Cardiac fibroblast (primary cell): ENCODE measurements around the gene PSMB3.
"Not testable (repeated sequence)": the region's sequence is repeated elsewhere in the genome, so short reads cannot be mapped to it uniquely, and the experiment has no call there.

Source experiments
- DNase-seq, 2 donors: peaks; one replicate each; pipeline versions ENCODE4 v3.0.0 to v3.0.0-alpha.2; 2010; ENCODE audit warnings: low read depth in 2 of 2
- H3K4me3 ChIP-seq, 2 donors: replicated peaks in 1 of 2; 1 replicate in 1 of 2; 2 replicates in 1 of 2; pipeline ENCODE4 v1.5.1; 2011; ENCODE audit warnings: low read depth in 2 of 2, low read length in 2 of 2, mild to moderate bottlenecking in 2 of 2, moderate library complexity in 1 of 2
- CTCF ChIP-seq: IDR thresholded peaks from one replicate; pipeline ENCODE4 v1.5.1; 2011; ENCODE audit warnings: low read depth, mild to moderate bottlenecking, low read length, inconsistent platforms

Gene PSMB3

GRCh38 chr17:38725066-38725465 is 27.5 kb upstream of the PSMB3 start:
- no peak for TF ChIP-seq CTCF
- DNase-seq: no peak
- H3K4me3 ChIP-seq: no peak overlapping the region

GRCh38 chr17:38726145-38726544 is 26.4 kb upstream of the PSMB3 start:
- not testable (repeated sequence) for H3K4me3 ChIP-seq, DNase-seq

DNA sequence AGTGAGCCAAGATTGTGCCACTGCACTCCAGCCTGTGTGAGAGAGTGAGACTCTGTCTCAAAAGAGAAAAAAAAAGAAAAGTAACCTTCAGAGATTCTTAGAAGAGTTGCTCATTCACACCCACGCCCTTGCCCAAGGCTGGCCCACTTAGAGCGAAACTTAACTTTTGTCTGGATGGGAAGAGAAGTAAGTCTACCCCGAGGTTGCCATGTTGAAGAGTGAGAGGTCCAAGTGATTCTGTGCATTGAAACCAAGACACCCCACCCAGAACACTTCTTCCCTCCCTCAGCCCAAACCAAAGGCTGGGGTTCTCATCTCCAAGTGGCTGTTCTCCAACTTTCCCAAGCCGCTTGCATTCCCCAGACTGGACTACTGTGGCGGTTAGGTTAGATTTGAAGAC is 24.8 kb upstream of the PSMB3 start:
- no peak for DNase-seq
- no peak overlapping the region for H3K4me3 ChIP-seq
- no peak for TF ChIP-seq CTCF

DNA sequence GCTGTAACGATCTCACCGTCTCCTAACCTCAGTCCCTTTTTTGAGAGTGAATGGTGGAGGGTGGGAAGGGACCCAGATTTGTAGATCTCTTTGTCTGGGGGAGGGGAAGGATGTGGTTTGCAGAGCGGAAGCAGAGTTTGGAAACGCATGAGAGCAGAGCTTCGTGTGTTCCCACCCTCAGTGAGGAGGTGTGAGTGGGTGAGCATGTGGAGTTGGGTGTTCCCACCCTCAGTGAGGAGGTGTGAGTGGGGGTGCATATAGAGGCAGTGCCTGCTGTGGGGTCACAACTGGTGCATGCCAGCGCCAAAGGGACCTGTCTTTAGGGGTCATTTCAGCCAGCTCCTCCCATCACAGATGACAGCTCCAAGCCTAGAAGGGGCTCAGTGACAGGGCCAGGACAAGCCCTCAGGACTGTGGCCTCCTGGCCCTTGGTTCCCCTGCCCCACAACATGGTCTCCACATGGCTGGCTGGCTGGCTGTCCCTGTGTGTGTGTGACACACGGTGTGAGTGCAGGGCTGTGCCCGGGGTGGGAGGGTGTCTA is 24.2 kb upstream of the PSMB3 start:
- no peak overlapping the region for H3K4me3 ChIP-seq
- DNase-seq: no peak

DNA sequence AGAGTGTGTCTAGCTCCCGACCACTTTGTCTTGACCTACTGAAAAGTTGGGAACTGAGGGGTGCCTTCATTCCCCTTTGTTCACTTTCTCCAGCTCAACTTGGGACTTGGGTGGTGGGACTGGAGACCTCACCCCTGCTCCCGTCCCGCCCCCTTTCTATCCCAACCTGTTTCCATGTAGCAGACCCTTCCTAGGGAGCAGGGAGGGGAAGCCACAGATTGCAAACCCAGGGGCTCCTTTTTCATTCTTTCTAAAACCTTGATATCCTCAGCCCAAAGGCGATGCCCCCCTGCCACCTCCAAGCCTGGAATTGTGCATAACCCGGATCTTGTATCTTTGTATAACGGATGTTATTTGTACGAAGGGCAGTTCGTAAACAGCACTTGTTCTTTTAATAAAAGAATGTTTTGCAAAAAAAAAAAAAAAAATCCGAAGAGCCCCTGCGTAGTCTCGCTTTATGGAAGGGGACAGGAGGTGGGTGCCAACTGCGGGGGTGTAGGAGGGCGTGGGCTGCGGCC is 23.1 kb upstream of the PSMB3 start:
- H3K4me3 ChIP-seq: peak overlapping the region; percentile 47 to 60
- DNase-seq: no peak
- TF ChIP-seq CTCF: no peak

More for the DNA sequence above, 24.2 kb upstream of the PSMB3 start:
- TF ChIP-seq CTCF: no peak

DNA sequence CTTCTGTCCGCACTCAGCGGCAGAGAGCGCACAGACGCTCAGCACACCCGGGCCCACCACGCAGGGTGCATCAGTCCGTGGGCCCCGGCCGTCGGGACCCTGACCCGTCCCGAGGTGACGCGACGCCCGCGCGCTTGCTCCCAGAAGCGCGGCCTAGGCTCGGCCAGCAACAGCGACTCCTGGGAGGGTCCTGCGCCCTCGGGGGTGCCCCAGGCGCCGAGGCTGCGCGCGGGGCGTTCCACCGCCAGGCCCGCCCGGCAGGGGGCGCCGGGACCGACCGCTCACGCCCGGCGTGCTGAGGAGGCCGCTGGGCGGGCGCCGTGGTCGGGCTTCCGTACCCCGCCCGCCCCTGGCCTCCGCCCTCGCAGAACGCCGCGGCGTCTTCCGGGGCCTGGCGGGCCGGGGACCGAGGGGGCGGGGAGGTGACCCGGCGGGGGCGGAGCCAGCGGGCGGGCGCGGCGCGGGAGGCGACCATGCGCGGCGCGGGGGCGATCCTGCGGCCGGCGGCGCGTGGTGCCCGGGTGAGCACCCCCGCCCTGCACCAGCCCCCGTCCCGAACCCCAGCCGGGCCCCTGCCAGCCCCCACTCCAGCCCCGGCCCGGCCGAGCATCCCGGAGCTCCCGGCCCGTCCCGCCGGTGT is 22.5 kb upstream of the PSMB3 start, which contains the start of gene CISD3:
CISD3 (plus strand) TSS at position 456 of the 640 bp plus-strand sequence; CDS start at position 474, 18 bp downstream.
- no peak for TF ChIP-seq CTCF
- peak within 1 kb of the TSS; percentile 57 to 77 for H3K4me3 ChIP-seq
- peak; percentile 74 to 90 for DNase-seq

DNA sequence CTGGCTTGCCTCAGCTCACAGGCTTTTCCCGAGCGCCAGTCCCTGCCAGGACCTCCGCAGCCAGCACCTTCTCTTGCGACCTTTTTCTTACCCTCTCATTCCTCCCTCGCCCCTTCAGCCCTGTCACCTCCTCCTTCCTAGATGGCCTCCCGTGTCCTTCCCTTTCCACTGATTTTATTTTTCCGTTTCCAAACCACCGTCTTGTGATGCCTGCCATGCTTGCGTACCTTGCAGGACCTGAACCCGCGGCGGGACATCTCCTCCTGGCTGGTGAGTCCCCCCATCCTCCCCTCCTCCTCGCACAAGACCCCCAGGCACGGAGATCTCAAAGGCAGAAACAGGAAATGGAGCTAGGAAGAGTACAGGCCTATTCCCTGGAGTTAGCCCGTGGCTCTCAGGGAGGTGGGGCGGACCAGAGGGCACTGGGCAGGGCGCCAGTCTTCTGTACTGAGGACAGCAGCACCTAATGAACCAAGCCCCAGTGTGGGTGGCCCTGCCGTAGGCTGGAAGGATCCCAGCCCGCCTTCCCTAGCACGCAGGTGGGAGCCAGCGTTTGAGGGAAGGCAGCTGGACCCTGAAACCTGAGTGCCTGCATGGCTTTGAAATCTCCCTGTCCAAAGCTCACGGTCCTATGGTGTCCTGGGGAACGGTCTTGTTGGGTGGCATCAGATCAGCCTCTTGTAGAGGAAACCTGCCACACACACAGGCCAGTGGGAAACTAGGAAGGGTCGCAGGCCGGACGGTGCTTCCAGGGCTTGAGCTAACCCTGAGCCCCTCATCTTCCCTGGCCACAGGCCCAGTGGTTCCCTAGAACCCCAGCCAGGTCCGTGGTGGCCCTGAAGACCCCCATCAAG is 21.8 kb upstream of the PSMB3 start:
- DNase-seq: peak; percentile 66 to 71
- H3K4me3 ChIP-seq: peak overlapping the region; percentile 57 to 77
- TF ChIP-seq CTCF: no peak
